Ovary (tissue), 3 donors: Measurements from ENCODE around the gene LIPC.

Source experiments
- POLR2A ChIP-seq: fragments of 450-650 bp; IDR thresholded peaks from one replicate; pipeline ENCODE4 v1.6.1; 2017; ENCODE audit warnings: antibody characterized with exemption, mild to moderate bottlenecking, moderate library complexity
- TF ChIP-seq, protein P1 (sequence below), 3 donors: fragments of 450-650 bp in 2 of 3; fragments of 200-600 bp in 1 of 3; IDR thresholded peaks; one replicate each; pipeline versions ENCODE4 v1.5.1 to v1.8.0; 2016 to 2022; ENCODE audit warnings: antibody characterized with exemption in 3 of 3, mild to moderate bottlenecking in 1 of 3
- donor health status: DM: no; HTN: no; CAD: no.

- TF ChIP-seq POLR2A, result no peak
- TF ChIP-seq, protein P1, sequence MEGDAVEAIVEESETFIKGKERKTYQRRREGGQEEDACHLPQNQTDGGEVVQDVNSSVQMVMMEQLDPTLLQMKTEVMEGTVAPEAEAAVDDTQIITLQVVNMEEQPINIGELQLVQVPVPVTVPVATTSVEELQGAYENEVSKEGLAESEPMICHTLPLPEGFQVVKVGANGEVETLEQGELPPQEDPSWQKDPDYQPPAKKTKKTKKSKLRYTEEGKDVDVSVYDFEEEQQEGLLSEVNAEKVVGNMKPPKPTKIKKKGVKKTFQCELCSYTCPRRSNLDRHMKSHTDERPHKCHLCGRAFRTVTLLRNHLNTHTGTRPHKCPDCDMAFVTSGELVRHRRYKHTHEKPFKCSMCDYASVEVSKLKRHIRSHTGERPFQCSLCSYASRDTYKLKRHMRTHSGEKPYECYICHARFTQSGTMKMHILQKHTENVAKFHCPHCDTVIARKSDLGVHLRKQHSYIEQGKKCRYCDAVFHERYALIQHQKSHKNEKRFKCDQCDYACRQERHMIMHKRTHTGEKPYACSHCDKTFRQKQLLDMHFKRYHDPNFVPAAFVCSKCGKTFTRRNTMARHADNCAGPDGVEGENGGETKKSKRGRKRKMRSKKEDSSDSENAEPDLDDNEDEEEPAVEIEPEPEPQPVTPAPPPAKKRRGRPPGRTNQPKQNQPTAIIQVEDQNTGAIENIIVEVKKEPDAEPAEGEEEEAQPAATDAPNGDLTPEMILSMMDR (IDR thresholded peaks at IDR 0.05), result no peak
Measured at GRCh38 chr15:58595516-58596263, 163.9 kb downstream of the LIPC start.
